NCI-H2227 treated with DMSO at 0.1 percent for 48 hours (cell line): ENCODE measurements around the gene CTDSPL.

ENCODE experiments used
- DNase-seq: peaks from one replicate; lab custom pipeline; 2025; lab: John Stamatoyannopoulos, UW

Gene CTDSPL

GRCh38 chr3:37891227-37891626, 29.5 kb downstream of the CTDSPL start:
- no peak for DNase-seq

GRCh38 chr3:37892927-37893600, 31.4 kb downstream of the CTDSPL start:
- DNase-seq = no peak

- DNase-seq = no peak
Observed at GRCh38 chr3:37896827-37897226, 35.1 kb downstream of the CTDSPL start.

GRCh38 chr3:37897763-37898162, 36.1 kb downstream of the CTDSPL start:
- DNase-seq = no peak

GRCh38 chr3:37898424-37898823, 36.7 kb downstream of the CTDSPL start:
- no peak for DNase-seq

- DNase-seq = no peak
Observed at GRCh38 chr3:37899101-37899707, 37.5 kb downstream of the CTDSPL start.

GRCh38 chr3:37899711-37900306, 38.1 kb downstream of the CTDSPL start:
- no peak for DNase-seq

GRCh38 chr3:37901721-37902120, 40.0 kb downstream of the CTDSPL start:
- DNase-seq = no peak

- DNase-seq = no peak
Observed at GRCh38 chr3:37902674-37903073, 41.0 kb downstream of the CTDSPL start.

GRCh38 chr3:37903320-37903719, 41.6 kb downstream of the CTDSPL start:
- DNase-seq = no peak

GRCh38 chr3:37903734-37904133, 42.1 kb downstream of the CTDSPL start:
- no peak for DNase-seq

- DNase-seq = no peak
Observed at GRCh38 chr3:37904601-37905000, 42.9 kb downstream of the CTDSPL start.

GRCh38 chr3:37905346-37905745, 43.7 kb downstream of the CTDSPL start:
- DNase-seq = no peak

GRCh38 chr3:37905987-37906674, 44.5 kb downstream of the CTDSPL start:
- DNase-seq = no peak

- DNase-seq = no peak
Observed at GRCh38 chr3:37906734-37907282, 45.1 kb downstream of the CTDSPL start.

- no peak for DNase-seq
Observed at GRCh38 chr3:37907371-37907770, 45.7 kb downstream of the CTDSPL start.

GRCh38 chr3:37907906-37908305, 46.2 kb downstream of the CTDSPL start:
- DNase-seq = no peak

GRCh38 chr3:37909067-37909911, 47.6 kb downstream of the CTDSPL start:
- no peak for DNase-seq

- no peak for DNase-seq
Observed at GRCh38 chr3:37910671-37911400, 49.2 kb downstream of the CTDSPL start.

GRCh38 chr3:37912052-37912733, 50.5 kb downstream of the CTDSPL start:
- DNase-seq = no peak
